Measurements from ENCODE around the gene TMEM151B. TPM values are rescaled to one million over a fixed set of nuclear protein-coding genes. Genes with fewer than 3 reads are reported as not detected.

TMEM151B gene
- total RNA-seq, 2 donors from 2014 or later, result 0.22 to 0.51 TPM

GRCh38 chr6:44262467-44263353 lies 7.5 kb upstream of the TMEM151B start:
- Histone ChIP-seq H3K4me3 (ENCODE audit: low read length) (no peak overlapping the region), H3K36me3 (ENCODE audit: control insufficient read depth, insufficient read depth, low read length) (peaks cover 3% of the 10 kb centered on the region), H3K9ac (ENCODE audit: extremely low read depth, low read length, poor library complexity, severe bottlenecking) (no peak overlapping the region), H3K27ac (ENCODE audit: low read depth, low read length) (no peak overlapping the region), H3K4me1 (ENCODE audit: control insufficient read depth, insufficient read depth, low read length) (peaks cover 5% of the 10 kb centered on the region), H3K27me3 (ENCODE audit: control insufficient read depth, insufficient read depth, low read length, poor library complexity, severe bottlenecking) (no peaks in the 10 kb centered on the region), H3K9me3 (ENCODE audit: control insufficient read depth, low read length) (no peaks in the 10 kb centered on the region)
- peaks cover 2% of the 10 kb centered on the region for H3K36me3 Mint-ChIP-seq (ENCODE audit: low read depth)
- H3K27me3 Mint-ChIP-seq (ENCODE audit: insufficient read depth), result peaks cover 26% of the 10 kb centered on the region
- no peak for DNase-seq
- TF ChIP-seq CTCF (conservative IDR thresholded peaks at IDR 0.05), result no peak
- H3K4me1 Mint-ChIP-seq, result peaks cover 25% of the 10 kb centered on the region
- no peaks in the 10 kb centered on the region for H3K9me3 Mint-ChIP-seq
- H3K27ac Mint-ChIP-seq, result no peak overlapping the region
- no peak overlapping the region for H3K4me3 Mint-ChIP-seq
- 86 to 89% methylated on average over 3 to 7 of the region's 7 CpGs for WGBS, 2 experiments (ENCODE audit: insufficient coverage in 1 of 2, insufficient read length in 1 of 2)

GRCh38 chr6:44263354-44264100 lies 6.7 kb upstream of the TMEM151B start:
- Histone ChIP-seq H3K9me3 (ENCODE audit: control insufficient read depth, low read length) (no peaks in the 10 kb centered on the region), H3K27me3 (ENCODE audit: control insufficient read depth, insufficient read depth, low read length, poor library complexity, severe bottlenecking) (peaks cover 5% of the 10 kb centered on the region), H3K9ac (ENCODE audit: extremely low read depth, low read length, poor library complexity, severe bottlenecking) (no peak overlapping the region), H3K27ac (ENCODE audit: low read depth, low read length) (no peak overlapping the region), H3K4me3 (ENCODE audit: low read length) (peak overlapping the region; percentile 82), H3K4me1 (ENCODE audit: control insufficient read depth, insufficient read depth, low read length) (peaks cover 5% of the 10 kb centered on the region), H3K36me3 (ENCODE audit: control insufficient read depth, insufficient read depth, low read length) (peaks cover 3% of the 10 kb centered on the region)
- Mint-ChIP-seq H3K4me1 (peaks cover 22% of the 10 kb centered on the region), H3K4me3 (peak overlapping the region; percentile 64), H3K36me3 (ENCODE audit: low read depth) (peaks cover 2% of the 10 kb centered on the region), H3K9me3 (no peaks in the 10 kb centered on the region), H3K27ac (no peak overlapping the region), H3K27me3 (ENCODE audit: insufficient read depth) (peaks cover 34% of the 10 kb centered on the region)
- DNase-seq, result no peak
- WGBS, 2 experiments (ENCODE audit: insufficient coverage in 1 of 2, insufficient read length in 1 of 2), result 65 to 95% methylated on average over 3 to 9 of the region's 9 CpGs
- no peak for TF ChIP-seq CTCF (conservative IDR thresholded peaks at IDR 0.05)

- H3K36me3 Mint-ChIP-seq (ENCODE audit: low read depth), result no peaks in the 10 kb centered on the region
Observed at GRCh38 chr6:44264154-44265006, 5.9 kb upstream of the TMEM151B start.

More at GRCh38 chr6:44264154-44265006, 5.9 kb upstream of the TMEM151B start:
- Mint-ChIP-seq H3K4me3 (peak overlapping the region; percentile 64), H3K4me1 (peaks cover 22% of the 10 kb centered on the region), H3K27me3 (ENCODE audit: insufficient read depth) (peaks cover 43% of the 10 kb centered on the region), H3K27ac (peak overlapping the region; percentile 56), H3K9me3 (no peaks in the 10 kb centered on the region)
- Histone ChIP-seq H3K9me3 (ENCODE audit: control insufficient read depth, low read length) (no peaks in the 10 kb centered on the region), H3K27ac (ENCODE audit: low read depth, low read length) (no peak overlapping the region), H3K36me3 (ENCODE audit: control insufficient read depth, insufficient read depth, low read length) (peaks cover 3% of the 10 kb centered on the region), H3K4me3 (ENCODE audit: low read length) (peak overlapping the region; percentile 82), H3K9ac (ENCODE audit: extremely low read depth, low read length, poor library complexity, severe bottlenecking) (peak overlapping the region; percentile 4), H3K4me1 (ENCODE audit: control insufficient read depth, insufficient read depth, low read length) (peaks cover 5% of the 10 kb centered on the region), H3K27me3 (ENCODE audit: control insufficient read depth, insufficient read depth, low read length, poor library complexity, severe bottlenecking) (peaks cover 13% of the 10 kb centered on the region)
- DNase-seq, result no peak
- TF ChIP-seq CTCF (conservative IDR thresholded peaks at IDR 0.05), result no peak
- WGBS, 2 experiments (ENCODE audit: insufficient coverage in 1 of 2, insufficient read length in 1 of 2), result 21 to 50% methylated on average over 1 to 13 of the region's 13 CpGs
